ENCODE results near the gene SLC37A2.

DNA sequence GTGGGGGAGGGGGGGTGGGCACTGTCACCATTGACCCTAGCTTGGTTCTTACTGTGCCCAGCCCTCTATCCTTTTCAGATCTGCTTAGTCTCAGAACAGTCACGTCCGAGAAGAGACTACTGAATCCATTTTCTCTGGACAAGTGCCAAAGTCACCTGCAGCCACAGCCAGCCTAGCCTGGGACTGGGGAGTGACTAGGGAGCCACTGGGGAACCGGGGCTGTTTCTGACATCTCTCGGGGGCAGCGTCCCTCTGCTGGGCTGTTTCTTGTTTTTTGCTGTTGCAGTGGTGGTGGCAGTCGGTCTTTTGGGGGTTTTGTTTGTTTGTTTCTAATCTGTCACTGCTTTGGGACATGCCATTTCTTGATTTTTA is 8.7 kb downstream of the SLC37A2 start:
- no peak for TF ChIP-seq EGR1 (IDR thresholded peaks at IDR 0.05)
- TF ChIP-seq CREB1 (IDR thresholded peaks at IDR 0.05; ENCODE audit: low read depth), result no peak
- no peak for TF ChIP-seq EP300 (IDR thresholded peaks at IDR 0.05; ENCODE audit: borderline replicate concordance)
- no peak for TF ChIP-seq RAD21 (IDR thresholded peaks at IDR 0.05; ENCODE audit: low read depth)
- no peak for TF ChIP-seq CEBPB (IDR thresholded peaks at IDR 0.05)
- TF ChIP-seq TCF12 (IDR thresholded peaks at IDR 0.05; ENCODE audit: low read depth), result no peak
- TF ChIP-seq, protein P1, sequence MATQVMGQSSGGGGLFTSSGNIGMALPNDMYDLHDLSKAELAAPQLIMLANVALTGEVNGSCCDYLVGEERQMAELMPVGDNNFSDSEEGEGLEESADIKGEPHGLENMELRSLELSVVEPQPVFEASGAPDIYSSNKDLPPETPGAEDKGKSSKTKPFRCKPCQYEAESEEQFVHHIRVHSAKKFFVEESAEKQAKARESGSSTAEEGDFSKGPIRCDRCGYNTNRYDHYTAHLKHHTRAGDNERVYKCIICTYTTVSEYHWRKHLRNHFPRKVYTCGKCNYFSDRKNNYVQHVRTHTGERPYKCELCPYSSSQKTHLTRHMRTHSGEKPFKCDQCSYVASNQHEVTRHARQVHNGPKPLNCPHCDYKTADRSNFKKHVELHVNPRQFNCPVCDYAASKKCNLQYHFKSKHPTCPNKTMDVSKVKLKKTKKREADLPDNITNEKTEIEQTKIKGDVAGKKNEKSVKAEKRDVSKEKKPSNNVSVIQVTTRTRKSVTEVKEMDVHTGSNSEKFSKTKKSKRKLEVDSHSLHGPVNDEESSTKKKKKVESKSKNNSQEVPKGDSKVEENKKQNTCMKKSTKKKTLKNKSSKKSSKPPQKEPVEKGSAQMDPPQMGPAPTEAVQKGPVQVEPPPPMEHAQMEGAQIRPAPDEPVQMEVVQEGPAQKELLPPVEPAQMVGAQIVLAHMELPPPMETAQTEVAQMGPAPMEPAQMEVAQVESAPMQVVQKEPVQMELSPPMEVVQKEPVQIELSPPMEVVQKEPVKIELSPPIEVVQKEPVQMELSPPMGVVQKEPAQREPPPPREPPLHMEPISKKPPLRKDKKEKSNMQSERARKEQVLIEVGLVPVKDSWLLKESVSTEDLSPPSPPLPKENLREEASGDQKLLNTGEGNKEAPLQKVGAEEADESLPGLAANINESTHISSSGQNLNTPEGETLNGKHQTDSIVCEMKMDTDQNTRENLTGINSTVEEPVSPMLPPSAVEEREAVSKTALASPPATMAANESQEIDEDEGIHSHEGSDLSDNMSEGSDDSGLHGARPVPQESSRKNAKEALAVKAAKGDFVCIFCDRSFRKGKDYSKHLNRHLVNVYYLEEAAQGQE (IDR thresholded peaks at IDR 0.05; ENCODE audit: low read depth), result no peak
- TF ChIP-seq, protein P2, sequence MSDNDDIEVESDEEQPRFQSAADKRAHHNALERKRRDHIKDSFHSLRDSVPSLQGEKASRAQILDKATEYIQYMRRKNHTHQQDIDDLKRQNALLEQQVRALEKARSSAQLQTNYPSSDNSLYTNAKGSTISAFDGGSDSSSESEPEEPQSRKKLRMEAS (IDR thresholded peaks at IDR 0.05), result no peak
- TF ChIP-seq TAF1 (IDR thresholded peaks at IDR 0.05; ENCODE audit: low read depth), result no peak
- no peak for TF ChIP-seq YY1 (IDR thresholded peaks at IDR 0.05; ENCODE audit: low read depth)
- no peak for TF ChIP-seq ZBTB7A (IDR thresholded peaks at IDR 0.05; ENCODE audit: low read depth)
- TF ChIP-seq NFIC (IDR thresholded peaks at IDR 0.05), result no peak
- TF ChIP-seq, protein P3, sequence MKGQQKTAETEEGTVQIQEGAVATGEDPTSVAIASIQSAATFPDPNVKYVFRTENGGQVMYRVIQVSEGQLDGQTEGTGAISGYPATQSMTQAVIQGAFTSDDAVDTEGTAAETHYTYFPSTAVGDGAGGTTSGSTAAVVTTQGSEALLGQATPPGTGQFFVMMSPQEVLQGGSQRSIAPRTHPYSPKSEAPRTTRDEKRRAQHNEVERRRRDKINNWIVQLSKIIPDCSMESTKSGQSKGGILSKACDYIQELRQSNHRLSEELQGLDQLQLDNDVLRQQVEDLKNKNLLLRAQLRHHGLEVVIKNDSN (IDR thresholded peaks at IDR 0.05), result no peak

Data from Ishikawa (cell line).